KMS-11 (cell line): ENCODE data around the gene FYN.

Experiments used
- H2AFZ ChIP-seq: fragments of 200-600 bp; sonication (generic); 2 replicates; pipeline ENCODE4 v1.6.1; 2016; ENCODE audit warnings: antibody characterized with exemption, mixed run types, low read depth
- H3K27ac ChIP-seq: fragments of 200-600 bp; sonication (generic); 2 replicates; pipeline ENCODE4 v1.6.1; 2016; ENCODE audit warnings: mild to moderate bottlenecking, mixed run types
- H3K27me3 ChIP-seq: fragments of 200-600 bp; sonication (generic); 2 replicates; pipeline ENCODE4 v1.6.1; 2017; ENCODE audit warnings: mild to moderate bottlenecking, low read depth, mixed run types, moderate library complexity; ENCODE audit not compliant: insufficient read depth
- H3K36me3 ChIP-seq: fragments of 200-600 bp; sonication (generic); 2 replicates; pipeline ENCODE4 v1.6.1; 2017; ENCODE audit warnings: mild to moderate bottlenecking, mixed run types; ENCODE audit not compliant: insufficient read depth
- H3K4me1 ChIP-seq: fragments of 200-600 bp; sonication (generic); 2 replicates; pipeline ENCODE4 v1.6.1; 2016; ENCODE audit warnings: mild to moderate bottlenecking, low read depth, mixed run types; ENCODE audit not compliant: poor library complexity, severe bottlenecking
- H3K4me2 ChIP-seq: fragments of 200-600 bp; sonication (generic); 2 replicates; pipeline ENCODE4 v1.7.0; 2016; ENCODE audit warnings: mild to moderate bottlenecking, mixed run types
- H3K4me3 ChIP-seq: fragments of 200-600 bp; sonication (generic); IDR thresholded peaks from 2 replicates; pipeline ENCODE4 v1.6.1; 2017; ENCODE audit warnings: low read depth, low read length, mixed read lengths; ENCODE audit not compliant: insufficient read depth
- H3K79me2 ChIP-seq: fragments of 200-600 bp; sonication (generic); 2 replicates; pipeline ENCODE4 v1.6.1; 2016; ENCODE audit warnings: low read depth, mixed run types; ENCODE audit not compliant: insufficient read depth
- H3K9ac ChIP-seq: fragments of 200-600 bp; sonication (generic); 2 replicates; pipeline ENCODE4 v1.6.1; 2016; ENCODE audit warnings: mild to moderate bottlenecking, mixed run types
- H4K20me1 ChIP-seq: fragments of 200-600 bp; sonication (generic); 2 replicates; pipeline ENCODE4 v1.6.1; 2016; ENCODE audit warnings: mild to moderate bottlenecking, mixed run types; ENCODE audit not compliant: insufficient read depth
- TF ChIP-seq, protein P1 (sequence below): fragments of 200-600 bp; sonication (generic); conservative IDR thresholded peaks from 2 replicates; pipeline ENCODE4 v1.6.1; 2017; ENCODE audit warnings: low read depth, mild to moderate bottlenecking, antibody characterized with exemption, low read length, moderate library complexity, mixed read lengths

FYN gene

DNA sequence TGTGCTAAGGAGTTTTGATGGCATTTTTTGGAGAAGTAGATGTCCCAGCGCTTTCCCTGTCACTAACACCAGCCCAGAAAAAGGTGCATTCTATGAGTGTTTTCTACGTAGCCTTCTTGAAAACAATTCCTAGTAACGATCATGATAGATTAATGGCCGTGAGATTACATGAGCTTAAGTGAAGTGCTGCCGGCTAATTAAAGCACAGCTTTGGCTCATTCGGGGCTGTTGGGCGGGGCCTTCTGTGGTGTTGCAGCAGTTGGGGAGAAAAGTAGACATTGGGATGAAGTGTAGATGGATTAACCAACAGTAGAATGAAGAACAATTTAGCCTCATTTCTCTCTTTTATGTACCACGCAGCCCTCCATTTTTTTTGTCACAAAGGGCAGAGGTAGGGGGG is 246.8 kb downstream of the FYN start:
- Histone ChIP-seq H3K9ac (no peak overlapping the region), H3K27ac (no peak overlapping the region), H3K4me2 (no peak overlapping the region), H3K79me2 (no peaks in the 10 kb centered on the region), H3K27me3 (no peaks in the 10 kb centered on the region), H2AFZ (no peak overlapping the region), H3K36me3 (no peaks in the 10 kb centered on the region), H3K4me3 (no peak overlapping the region), H3K4me1 (no peaks in the 10 kb centered on the region), H4K20me1 (no peaks in the 10 kb centered on the region)
- TF ChIP-seq, protein P1, sequence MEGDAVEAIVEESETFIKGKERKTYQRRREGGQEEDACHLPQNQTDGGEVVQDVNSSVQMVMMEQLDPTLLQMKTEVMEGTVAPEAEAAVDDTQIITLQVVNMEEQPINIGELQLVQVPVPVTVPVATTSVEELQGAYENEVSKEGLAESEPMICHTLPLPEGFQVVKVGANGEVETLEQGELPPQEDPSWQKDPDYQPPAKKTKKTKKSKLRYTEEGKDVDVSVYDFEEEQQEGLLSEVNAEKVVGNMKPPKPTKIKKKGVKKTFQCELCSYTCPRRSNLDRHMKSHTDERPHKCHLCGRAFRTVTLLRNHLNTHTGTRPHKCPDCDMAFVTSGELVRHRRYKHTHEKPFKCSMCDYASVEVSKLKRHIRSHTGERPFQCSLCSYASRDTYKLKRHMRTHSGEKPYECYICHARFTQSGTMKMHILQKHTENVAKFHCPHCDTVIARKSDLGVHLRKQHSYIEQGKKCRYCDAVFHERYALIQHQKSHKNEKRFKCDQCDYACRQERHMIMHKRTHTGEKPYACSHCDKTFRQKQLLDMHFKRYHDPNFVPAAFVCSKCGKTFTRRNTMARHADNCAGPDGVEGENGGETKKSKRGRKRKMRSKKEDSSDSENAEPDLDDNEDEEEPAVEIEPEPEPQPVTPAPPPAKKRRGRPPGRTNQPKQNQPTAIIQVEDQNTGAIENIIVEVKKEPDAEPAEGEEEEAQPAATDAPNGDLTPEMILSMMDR: no peak

DNA sequence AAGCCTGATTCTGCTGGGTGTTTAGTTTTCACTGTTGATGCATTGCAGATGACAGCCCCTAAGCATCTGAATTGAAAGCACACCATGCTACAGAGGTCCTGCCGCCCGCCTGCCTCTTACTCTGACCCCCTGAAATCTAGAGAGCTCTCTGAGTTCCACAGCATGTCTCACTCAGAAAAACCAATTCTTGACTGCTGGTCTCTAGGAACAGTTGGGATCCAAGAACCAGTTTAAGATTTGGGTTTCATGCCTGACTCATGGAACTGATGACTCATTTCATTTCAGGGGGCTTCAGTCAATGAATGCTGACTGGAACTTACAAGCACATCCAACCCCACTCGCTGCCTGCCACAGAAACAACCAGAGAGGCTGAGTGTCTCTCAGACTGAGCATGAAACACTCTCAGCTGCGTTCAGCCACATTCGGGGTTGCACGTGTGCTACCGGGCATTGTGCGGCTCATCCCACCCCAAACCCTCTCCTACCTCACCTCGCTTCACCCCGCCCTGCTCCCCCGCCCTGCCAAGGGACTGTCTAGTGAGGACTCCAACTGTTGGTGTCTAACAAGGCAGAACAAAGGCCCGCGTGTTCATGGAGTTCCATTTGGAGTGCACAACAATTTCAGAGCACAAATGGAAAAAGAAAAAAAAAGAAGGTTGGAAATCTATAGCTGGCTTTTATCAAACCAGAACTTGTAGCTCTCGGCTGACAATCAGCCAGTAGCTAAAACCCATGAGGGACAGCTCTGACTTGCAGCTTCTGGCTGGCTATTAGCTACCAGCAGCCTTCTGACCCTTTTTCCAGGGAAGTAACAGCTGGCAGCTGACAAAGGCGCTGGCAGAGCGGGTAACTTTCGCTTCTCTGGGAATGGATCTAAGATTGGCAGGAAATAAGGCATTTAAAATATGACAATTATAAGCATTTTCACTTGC is 247.5 kb downstream of the FYN start:
- no peaks in the 10 kb centered on the region for H4K20me1 ChIP-seq
- H3K4me3 ChIP-seq: no peak overlapping the region
- no peaks in the 10 kb centered on the region for H3K36me3 ChIP-seq
- TF ChIP-seq, protein P1: no peak
- no peak overlapping the region for H3K27ac ChIP-seq
- H3K9ac ChIP-seq: no peak overlapping the region
- H3K79me2 ChIP-seq: no peaks in the 10 kb centered on the region
- H3K27me3 ChIP-seq: no peaks in the 10 kb centered on the region
- H2AFZ ChIP-seq: no peak overlapping the region
- H3K4me2 ChIP-seq: no peak overlapping the region
- H3K4me1 ChIP-seq: no peaks in the 10 kb centered on the region

GRCh38 chr6:111625099-111625416 is 248.2 kb downstream of the FYN start:
- no peak overlapping the region for H3K4me2 ChIP-seq
- no peaks in the 10 kb centered on the region for H3K79me2 ChIP-seq
- H3K27ac ChIP-seq: no peak overlapping the region
- no peaks in the 10 kb centered on the region for H4K20me1 ChIP-seq
- no peak overlapping the region for H3K9ac ChIP-seq
- no peaks in the 10 kb centered on the region for H3K36me3 ChIP-seq
- no peaks in the 10 kb centered on the region for H3K4me1 ChIP-seq
- TF ChIP-seq, protein P1: no peak
- H2AFZ ChIP-seq: no peak overlapping the region
- no peaks in the 10 kb centered on the region for H3K27me3 ChIP-seq
- H3K4me3 ChIP-seq: no peak overlapping the region

- H4K20me1 ChIP-seq: no peaks in the 10 kb centered on the region
- no peak overlapping the region for H3K4me3 ChIP-seq
- no peak overlapping the region for H2AFZ ChIP-seq
- TF ChIP-seq, protein P1: no peak
- H3K27ac ChIP-seq: no peak overlapping the region
- no peaks in the 10 kb centered on the region for H3K36me3 ChIP-seq
- H3K4me1 ChIP-seq: no peaks in the 10 kb centered on the region
- no peak overlapping the region for H3K4me2 ChIP-seq
- H3K79me2 ChIP-seq: no peaks in the 10 kb centered on the region
- H3K27me3 ChIP-seq: no peaks in the 10 kb centered on the region
- no peak overlapping the region for H3K9ac ChIP-seq
Observed at GRCh38 chr6:111624401-111625098, 248.7 kb downstream of the FYN start.
